ENCODE results near the gene PSMD9.
"Not testable (repeated sequence)": the region's sequence is repeated elsewhere in the genome, so short reads cannot be mapped to it uniquely, and the experiment has no call there.

Gene PSMD9

GRCh38 chr12:121926874-121927706 is 38.5 kb downstream of the PSMD9 start:
- no peak for DNase-seq

GRCh38 chr12:121927813-121928212 is 39.2 kb downstream of the PSMD9 start:
- DNase-seq: no peak

- not testable (repeated sequence) for DNase-seq
These were observed 41.0 kb downstream of the PSMD9 start for GRCh38 chr12:121929545-121929944.

- no peak for DNase-seq
These were observed 42.3 kb downstream of the PSMD9 start for GRCh38 chr12:121930862-121931261.

GRCh38 chr12:121932176-121932536 is 43.6 kb downstream of the PSMD9 start:
- DNase-seq: no peak

GRCh38 chr12:121932914-121933521 is 44.4 kb downstream of the PSMD9 start:
- DNase-seq: no peak

- DNase-seq: no peak
These were observed 45.1 kb downstream of the PSMD9 start for GRCh38 chr12:121933522-121934308.

- DNase-seq: no peak
These were observed 45.7 kb downstream of the PSMD9 start for GRCh38 chr12:121934309-121934664.

- DNase-seq: no peak
These were observed 49.1 kb downstream of the PSMD9 start for GRCh38 chr12:121937654-121938053.

GRCh38 chr12:121939186-121939585 is 50.6 kb downstream of the PSMD9 start:
- DNase-seq: no peak

- DNase-seq: no peak
These were observed 51.6 kb downstream of the PSMD9 start for GRCh38 chr12:121939992-121940766.

- no peak for DNase-seq
These were observed 53.6 kb downstream of the PSMD9 start for GRCh38 chr12:121942145-121942718.

GRCh38 chr12:121943926-121944325 is 55.3 kb downstream of the PSMD9 start:
- no peak for DNase-seq

- DNase-seq: no peak
These were observed 57.9 kb downstream of the PSMD9 start for GRCh38 chr12:121946313-121947025.

GRCh38 chr12:121947981-121948380 is 59.4 kb downstream of the PSMD9 start:
- DNase-seq: no peak

- no peak for DNase-seq
These were observed 61.2 kb downstream of the PSMD9 start for GRCh38 chr12:121949648-121950397.

- no peak for DNase-seq
These were observed 64.6 kb downstream of the PSMD9 start for GRCh38 chr12:121953117-121953692.

GRCh38 chr12:121953695-121954094 is 65.1 kb downstream of the PSMD9 start:
- no peak for DNase-seq

- no peak for DNase-seq
These were observed 67.0 kb downstream of the PSMD9 start for GRCh38 chr12:121955258-121956237.
